Activated T-cell treated with anti-CD3 and anti-CD28 coated beads for 4 hours (primary cell): Measurements from ENCODE around the gene IL2RA.
"Not testable (repeated sequence)": the region's sequence is repeated elsewhere in the genome, so short reads cannot be mapped to it uniquely, and the experiment has no call there.

ENCODE experiments used
- DNase-seq: peaks from one replicate; pipeline ENCODE4 v3.0.0-alpha.2; 2020

IL2RA gene

DNA sequence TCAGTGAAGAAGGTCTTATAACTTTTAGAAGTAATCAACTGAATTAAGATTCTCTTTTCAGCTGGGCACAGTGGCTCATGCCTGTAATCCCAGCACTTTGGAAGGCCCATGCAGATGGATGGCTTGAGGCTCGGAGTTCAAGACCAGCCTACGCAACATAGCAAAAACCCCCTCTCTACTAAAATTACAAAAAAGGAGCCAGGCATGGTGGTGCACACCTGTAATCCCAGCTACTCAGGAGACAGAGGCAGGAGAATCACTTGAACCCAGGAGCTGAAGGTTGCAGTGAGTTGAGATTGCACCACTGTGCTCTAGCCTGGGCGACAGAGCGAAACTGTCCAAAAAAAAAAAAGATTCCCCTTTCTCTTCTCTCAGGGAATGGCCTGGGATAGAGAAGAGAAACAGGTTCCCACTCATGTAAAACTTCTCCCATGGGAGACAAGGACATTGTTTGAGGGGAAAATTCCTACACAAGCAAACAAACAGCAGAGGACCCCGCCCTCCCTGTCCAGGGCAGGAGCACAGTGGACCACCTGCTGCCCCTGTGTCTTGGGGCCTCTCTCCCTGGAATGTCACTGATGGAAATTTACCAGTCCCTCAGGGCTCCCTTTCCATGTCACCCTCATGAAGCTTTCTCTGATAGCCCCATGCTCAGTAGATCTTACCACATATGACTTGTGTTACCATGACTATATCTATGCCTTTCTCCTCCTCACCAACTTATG is 5.6 kb downstream of the IL2RA start:
- DNase-seq: no peak

- no peak for DNase-seq
Measured at GRCh38 chr10:6055929-6056328, 6.2 kb downstream of the IL2RA start.

DNA sequence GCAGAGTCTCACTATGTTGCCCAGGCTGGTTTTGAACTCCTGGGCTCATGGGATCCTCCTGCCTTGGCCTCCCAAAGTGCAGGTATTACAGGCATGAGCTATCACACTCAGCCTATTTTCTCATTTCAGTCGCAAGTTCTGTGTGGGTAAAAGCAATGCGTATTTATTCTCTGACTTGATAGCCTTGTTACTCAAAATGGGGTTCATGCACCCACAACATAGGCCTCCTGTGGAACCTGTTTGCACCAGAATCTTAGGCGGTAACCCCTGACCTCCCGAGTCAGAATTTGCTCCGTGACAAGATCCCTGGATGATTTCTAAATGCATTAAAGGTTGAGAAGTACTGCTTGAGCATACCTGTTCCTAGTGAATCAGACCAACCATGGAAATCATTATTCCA is 7.3 kb downstream of the IL2RA start:
- DNase-seq: no peak

GRCh38 chr10:6053816-6054631 is 8.1 kb downstream of the IL2RA start:
- DNase-seq: no peak

DNA sequence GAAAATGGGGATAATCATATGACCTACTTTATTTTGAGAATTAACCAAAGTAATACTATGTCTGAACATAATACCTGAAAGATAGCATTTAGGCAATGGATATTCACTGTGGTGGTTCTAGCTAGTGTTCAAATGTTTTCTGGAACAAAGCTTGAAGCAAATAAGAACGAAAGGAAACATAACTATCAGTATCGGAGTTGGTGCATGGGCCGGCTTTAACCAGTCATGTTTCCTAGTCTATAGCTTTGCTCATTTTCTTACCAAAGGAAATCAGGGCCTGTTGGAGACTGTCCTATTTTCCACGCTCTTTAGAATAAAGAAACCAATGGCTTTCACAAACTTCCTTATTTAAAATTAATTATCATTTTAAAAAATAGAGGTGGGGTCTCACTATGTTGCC is 8.9 kb downstream of the IL2RA start:
- DNase-seq: no peak

- peak; percentile 79 for DNase-seq
Measured at GRCh38 chr10:6052247-6053221, 9.6 kb downstream of the IL2RA start.

- peak; percentile 80 for DNase-seq
Measured at GRCh38 chr10:6050801-6051445, 11.2 kb downstream of the IL2RA start.

GRCh38 chr10:6049031-6049400 is 13.2 kb downstream of the IL2RA start:
- no peak for DNase-seq

DNA sequence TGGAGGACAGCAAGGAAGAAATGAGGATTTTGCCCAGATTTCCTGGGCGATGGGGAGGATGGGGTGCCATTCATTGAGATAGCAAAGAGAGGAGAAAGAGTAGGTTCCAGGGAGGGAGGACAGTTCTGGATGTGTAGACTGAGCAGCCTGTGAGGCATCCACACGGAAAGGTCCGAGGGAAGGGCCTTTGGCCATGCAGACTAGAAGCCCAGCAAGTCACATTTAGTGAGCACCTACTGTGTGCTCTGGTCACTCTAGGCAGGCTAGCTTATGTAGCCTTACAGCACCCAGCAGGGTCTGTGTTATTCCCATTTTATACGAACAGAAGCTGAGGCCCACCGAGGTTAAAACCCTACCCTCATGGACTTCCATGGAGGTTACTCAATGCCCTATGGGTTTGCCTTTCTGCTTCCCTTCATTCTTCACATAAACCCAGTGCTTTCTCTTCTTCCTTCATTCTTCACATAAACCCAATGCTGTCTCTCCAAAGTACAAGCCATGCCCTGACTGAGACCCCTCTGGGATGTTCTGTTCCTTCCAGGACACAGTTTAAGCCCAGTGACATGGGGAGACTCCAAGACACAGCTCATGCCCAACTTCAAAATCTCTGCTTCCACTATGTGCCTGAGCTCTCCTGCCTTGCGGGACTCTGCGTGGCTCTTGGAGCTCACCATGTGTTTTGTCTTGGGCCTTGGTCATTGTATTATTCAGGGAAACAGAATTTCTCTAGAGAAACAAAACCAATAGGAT is 13.7 kb downstream of the IL2RA start:
- no peak for DNase-seq

GRCh38 chr10:6047847-6048246 is 14.3 kb downstream of the IL2RA start:
- no peak for DNase-seq

DNA sequence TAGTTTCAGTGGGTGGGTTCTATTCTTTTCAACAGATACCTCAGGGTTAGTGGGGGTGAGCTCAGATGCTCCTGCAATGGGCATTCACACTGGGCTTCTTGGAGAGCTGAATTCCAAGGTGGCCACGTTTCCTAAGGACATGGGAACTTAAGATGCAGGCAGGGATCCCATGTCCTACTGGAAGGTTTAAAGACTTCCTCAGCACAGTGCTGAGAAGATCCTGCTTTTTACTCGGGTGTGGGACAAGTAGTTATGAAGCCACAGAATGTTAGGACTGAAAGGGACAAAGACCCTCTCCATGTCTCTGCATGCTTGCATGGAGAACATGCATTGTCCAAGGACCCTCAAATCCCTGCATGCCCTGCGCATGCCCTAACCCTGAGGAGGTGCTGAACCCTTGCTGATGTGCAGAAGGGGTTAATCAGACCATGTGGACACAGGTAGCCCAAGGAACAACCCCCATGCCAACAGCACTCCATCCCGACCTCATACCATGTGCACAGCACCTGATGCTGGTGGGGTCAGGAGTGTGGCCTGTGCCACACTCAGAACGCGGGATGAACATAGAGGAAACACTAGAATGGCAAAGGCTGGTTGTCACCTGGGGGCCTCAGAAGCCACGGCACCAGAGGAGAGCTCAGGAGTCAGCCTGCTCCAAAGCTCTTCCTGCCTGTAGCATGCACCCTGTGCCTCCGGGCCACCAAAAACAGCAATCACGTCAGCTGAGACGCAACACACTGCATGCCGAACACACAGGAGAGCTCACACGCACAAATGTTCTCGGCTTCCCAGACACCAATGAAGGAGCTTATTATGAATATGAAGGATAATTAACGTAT is 15.2 kb downstream of the IL2RA start:
- no peak for DNase-seq

DNA sequence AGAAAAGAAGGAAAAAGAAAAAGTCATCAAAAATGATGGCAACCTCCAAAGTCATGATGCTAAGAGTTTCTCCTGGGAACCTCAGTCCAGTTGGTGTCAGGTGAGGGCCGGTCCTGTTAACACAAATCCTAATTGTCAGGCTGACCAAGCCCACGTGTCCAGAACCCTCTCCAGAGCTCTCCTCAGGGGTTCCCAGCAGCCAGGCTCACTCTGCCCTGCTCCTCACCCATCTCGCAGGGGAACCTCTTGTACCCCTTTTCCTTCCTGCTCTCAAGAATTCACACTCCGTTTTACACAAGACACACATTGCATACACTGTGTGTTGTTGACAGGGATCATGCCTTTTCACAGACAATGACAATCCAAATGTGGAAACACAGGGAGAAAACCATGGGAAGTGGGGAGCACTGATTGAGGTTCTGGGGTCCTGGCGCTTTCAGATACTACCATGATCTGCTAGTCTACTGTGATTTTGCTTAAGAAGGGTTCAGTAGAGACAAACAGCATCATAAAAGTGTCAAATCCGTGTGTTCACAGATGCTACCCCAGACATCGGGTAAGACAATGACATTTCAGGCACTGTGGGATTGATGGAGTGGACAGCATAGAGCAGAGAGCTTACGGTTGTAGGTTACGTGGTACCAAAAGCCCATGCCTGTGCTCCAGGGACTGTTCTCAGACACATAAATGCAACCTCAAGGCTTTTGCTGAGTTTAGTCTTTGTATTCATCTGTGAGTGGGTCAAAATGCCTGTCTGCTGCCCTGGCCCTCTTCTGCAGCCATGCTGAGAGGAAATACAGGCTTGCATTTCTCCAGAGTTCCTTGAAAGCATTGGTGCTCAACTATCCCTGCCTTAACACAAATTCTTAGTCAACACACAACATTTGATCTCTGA is 16.0 kb downstream of the IL2RA start:
- no peak for DNase-seq

DNA sequence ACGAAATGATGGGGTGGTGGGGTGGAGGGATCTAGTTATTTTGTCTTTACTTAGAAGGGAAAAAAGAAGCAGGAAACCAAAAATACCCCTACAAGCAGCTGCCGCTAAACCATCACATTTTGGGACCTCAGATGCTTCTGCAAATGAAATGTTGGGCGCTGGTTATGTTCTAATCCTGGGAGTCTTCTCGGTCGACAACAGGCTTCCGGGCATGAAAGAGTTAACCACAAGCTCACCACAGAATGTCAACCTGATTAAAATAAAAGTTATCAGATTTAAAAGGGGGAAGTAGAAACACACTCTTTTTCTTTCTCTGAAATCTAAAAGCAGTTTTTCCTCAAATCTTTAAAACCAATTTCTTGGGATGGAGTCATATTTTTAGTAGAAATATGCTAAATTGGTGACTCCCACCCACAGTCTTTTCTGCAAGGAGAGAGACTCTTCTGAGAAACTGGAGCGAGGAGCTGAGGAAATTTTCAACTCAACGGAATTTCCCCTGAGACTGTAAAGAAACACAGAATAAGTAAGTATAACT is 16.8 kb downstream of the IL2RA start:
- no peak for DNase-seq

DNA sequence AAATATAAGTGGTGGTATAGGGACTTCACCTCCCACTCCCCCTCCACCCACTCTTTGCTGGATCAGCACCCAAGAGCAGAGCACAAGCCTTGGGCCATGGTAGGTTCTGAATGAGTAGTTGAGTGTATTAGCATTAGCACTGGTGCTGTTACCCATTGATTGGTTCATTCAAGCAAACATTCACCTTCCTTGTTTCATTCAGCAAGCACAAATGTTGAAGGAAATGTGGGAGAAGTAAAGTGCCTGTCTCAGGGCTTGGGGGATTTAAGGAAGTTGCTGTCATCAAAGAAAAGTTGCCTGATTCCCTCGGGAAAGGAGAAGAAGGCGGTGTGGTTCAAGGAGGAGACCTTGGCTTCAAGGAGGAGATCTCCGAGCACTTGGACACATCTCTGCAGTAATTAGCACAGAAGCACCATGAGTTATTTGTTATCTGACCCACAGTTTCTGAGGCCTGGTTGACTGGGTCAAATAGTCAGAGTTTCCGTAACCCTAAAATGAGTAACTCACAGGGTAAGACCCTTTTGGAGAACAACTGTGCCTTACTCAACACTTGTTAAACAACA is 17.3 kb downstream of the IL2RA start:
- no peak for DNase-seq

GRCh38 chr10:6044060-6044459 is 18.1 kb downstream of the IL2RA start:
- no peak for DNase-seq

DNA sequence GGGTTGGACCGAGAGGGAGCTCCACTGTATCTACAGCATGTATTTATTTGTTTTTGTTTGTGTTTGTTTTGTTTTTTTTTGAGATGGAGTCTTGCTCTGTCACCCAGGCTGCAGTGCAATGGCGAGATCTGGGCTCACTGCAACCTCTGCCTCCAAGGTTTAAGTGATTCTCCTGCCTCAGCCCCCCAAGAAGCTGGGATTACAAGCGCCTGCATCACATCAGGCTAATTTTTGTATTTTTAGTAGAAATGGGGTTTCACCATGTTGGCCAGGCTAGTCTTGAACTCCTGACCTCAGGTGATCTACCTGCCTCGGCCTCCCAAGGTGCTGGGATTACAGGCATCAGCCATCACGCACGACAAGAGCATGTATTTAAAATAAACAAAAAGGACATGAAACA is 18.8 kb downstream of the IL2RA start:
- DNase-seq: not testable (repeated sequence)

- no peak for DNase-seq
Measured at GRCh38 chr10:6040205-6040604, 22.0 kb downstream of the IL2RA start.

DNA sequence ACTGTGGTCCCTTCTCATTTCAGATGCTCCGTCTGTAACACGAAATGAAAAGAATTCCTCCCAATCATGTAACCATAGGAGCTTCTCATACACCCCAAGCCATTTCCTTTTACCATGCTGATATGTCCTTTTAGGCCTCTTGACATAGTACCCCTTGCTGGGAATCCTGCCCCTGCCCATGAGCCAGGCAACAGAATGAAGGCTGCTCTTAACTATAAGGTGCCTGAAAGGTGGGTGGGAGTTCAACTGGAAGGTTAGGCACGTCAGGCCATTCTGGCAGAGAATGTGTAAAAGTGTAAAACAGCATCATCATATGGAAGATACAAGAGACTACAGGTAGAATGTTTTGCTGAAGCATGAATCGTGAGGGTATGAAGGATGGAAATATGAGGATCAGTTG is 22.5 kb downstream of the IL2RA start:
- DNase-seq: no peak

GRCh38 chr10:6038071-6038631 is 24.0 kb downstream of the IL2RA start:
- DNase-seq: no peak
